K562 (cell line): Measurements from ENCODE around the gene DPH2. TPM values are rescaled to one million over a fixed set of nuclear protein-coding genes. Genes with fewer than 3 reads are reported as not detected.
A peak's percentile ranks its signal among the peaks of the same experiment; 100 is the strongest.

Experiments used
- ARID1B ChIP-seq: fragments of 450-650 bp; IDR thresholded peaks from 2 replicates; pipeline ENCODE4 v1.6.1; 2016; ENCODE audit warnings: antibody characterized with exemption, mild to moderate bottlenecking, inconsistent platforms
- CCNT2 ChIP-seq: IDR thresholded peaks from 2 replicates; pipeline ENCODE4 v1.6.1; 2011; ENCODE audit warnings: borderline replicate concordance, low read depth, mild to moderate bottlenecking, moderate library complexity, mixed read lengths, low read length; ENCODE audit not compliant: insufficient read length; ENCODE audit errors: extremely low read depth
- CEBPG ChIP-seq, 3 experiments: fragments of 200-800 bp in 1 of 3; sonication (Bioruptor generic) in 1 of 3; sonication (generic) in 1 of 3; formaldehyde crosslinking in 1 of 3; IDR thresholded peaks in 2 of 3; conservative IDR thresholded peaks in 1 of 3; 2 replicates each; pipeline versions ENCODE4 v1.6.1 to v1.8.0; 2016 to 2022; ENCODE audit warnings: missing compliant biosample characterization in 2 of 3, missing genetic modification characterization in 2 of 3, mild to moderate bottlenecking in 1 of 3, missing genetic modification reagents in 1 of 3
- EGR1 ChIP-seq: fragments of 450-650 bp; conservative IDR thresholded peaks from 2 replicates; pipeline ENCODE4 v1.6.1; 2017; ENCODE audit warnings: mild to moderate bottlenecking
- ELF2 ChIP-seq: fragments of 250-450 bp; sonication (Bioruptor Pico); IDR thresholded peaks from 2 replicates; pipeline ENCODE4 v1.5.0; 2021; ENCODE audit warnings: mild to moderate bottlenecking
- FOXA3 ChIP-seq, 2 experiments: fragments of 450-650 bp in 1 of 2; sonication (generic) in 1 of 2; formaldehyde crosslinking; IDR thresholded peaks in 1 of 2; conservative IDR thresholded peaks in 1 of 2; 2 replicates each; pipeline versions ENCODE4 v1.4.0 to v1.8.0; 2020 to 2022; ENCODE audit warnings: mild to moderate bottlenecking in 2 of 2, missing genetic modification reagents in 1 of 2
- GABPB1 ChIP-seq: sonication (generic); formaldehyde crosslinking; IDR thresholded peaks from 2 replicates; pipeline ENCODE4 v1.8.0; 2022; ENCODE audit warnings: mild to moderate bottlenecking, missing genetic modification reagents
- KLF10 ChIP-seq: fragments of 250-450 bp; sonication (Bioruptor Pico); IDR thresholded peaks from 2 replicates; pipeline ENCODE4 v1.6.1; 2021; ENCODE audit warnings: matching md5 sums
- MYC ChIP-seq, 2 experiments: fragments of 250-450 bp in 1 of 2; sonication (Bioruptor Pico) in 1 of 2; IDR thresholded peaks; 2 replicates each; pipeline versions ENCODE4 v1.5.1 to v1.6.1; 2012 to 2021; ENCODE audit warnings: low read depth in 2 of 2, borderline replicate concordance in 1 of 2, improper control_type of control experiment in 1 of 2, low read length in 1 of 2, mild to moderate bottlenecking in 1 of 2, moderate library complexity in 1 of 2
- NCOA4 ChIP-seq: fragments of 450-650 bp; IDR thresholded peaks from 2 replicates; pipeline ENCODE4 v1.6.1; 2018; ENCODE audit warnings: mild to moderate bottlenecking; ENCODE audit not compliant: partially characterized antibody
- PRDM10 ChIP-seq: fragments of 450-650 bp; IDR thresholded peaks from 2 replicates; pipeline ENCODE4 v1.6.1; 2018; ENCODE audit not compliant: partially characterized antibody
- PTRF ChIP-seq: fragments of 450-650 bp; IDR thresholded peaks from 2 replicates; pipeline ENCODE4 v1.6.1; 2016; ENCODE audit warnings: mild to moderate bottlenecking, missing genetic modification characterization, missing compliant biosample characterization
- TCF7 ChIP-seq: sonication (generic); IDR thresholded peaks from 2 replicates; pipeline ENCODE4 v1.6.1; 2016; ENCODE audit warnings: antibody characterized with exemption, borderline replicate concordance
- ZNF143 ChIP-seq: sonication (generic); formaldehyde crosslinking; IDR thresholded peaks from 2 replicates; pipeline ENCODE4 v1.9.0; 2022; ENCODE audit warnings: mild to moderate bottlenecking, missing genetic modification reagents
- ZNF274 ChIP-seq: IDR thresholded peaks from 2 replicates; pipeline ENCODE4 v1.6.1; 2011; ENCODE audit warnings: low read depth, mild to moderate bottlenecking, low read length, moderate library complexity, borderline replicate concordance
- ZNF395 ChIP-seq: fragments of 200-800 bp; sonication (Bioruptor generic); IDR thresholded peaks from 2 replicates; pipeline ENCODE4 v1.6.1; 2017; ENCODE audit warnings: missing genetic modification characterization, missing compliant biosample characterization
- ZNF507 ChIP-seq: conservative IDR thresholded peaks from 2 replicates; pipeline ENCODE4 v1.6.1; 2017; ENCODE audit warnings: missing genetic modification characterization, missing compliant biosample characterization
- polyA plus RNA-seq, 8 experiments: library from polyadenylated mRNA; depleted of rRNA in 4 of 8; stranded (reverse) in 5 of 8; unstranded in 3 of 8; fragments of >200 nt; fragmentation: Nextera tagmentation in 2 of 8; fragmentation: Illumina TruSeq in 1 of 8; extraction: Ambion mirVana in 2 of 8; extraction: Trizol in 1 of 8; gene quantifications; 2 replicates each; pipeline versions ENCODE4 v1.2.1 to v1.2.3, GENCODE V29; 2011 to 2014; ENCODE audit warnings: inconsistent platforms in 1 of 8, missing spikeins in 1 of 8
- total RNA-seq, 7 experiments: library from RNA; depleted of rRNA in 6 of 7; stranded (reverse); fragments of >200 nt in 6 of 7; fragmentation: Illumina TruSeq in 2 of 7; extraction: Trizol in 2 of 7; gene quantifications; 2 replicates each; pipeline versions ENCODE4 v1.2.1 to v1.2.3, GENCODE V29; 2011 to 2021; ENCODE audit warnings: low replicate concordance in 1 of 7
- TF ChIP-seq, protein P1 (sequence below): fragments of 450-650 bp; formaldehyde crosslinking; IDR thresholded peaks from 2 replicates; pipeline ENCODE4 v1.4.0; 2020; ENCODE audit warnings: mild to moderate bottlenecking, moderate library complexity
- TF ChIP-seq, protein P2 (sequence below): sonication (generic); formaldehyde crosslinking; IDR thresholded peaks from 2 replicates; pipeline ENCODE4 v1.8.0; 2022; ENCODE audit warnings: missing genetic modification reagents, mild to moderate bottlenecking, moderate library complexity, borderline replicate concordance

The DPH2 gene
- total and polyA plus RNA-seq, 9 of the 15 experiments (the other 6 are each of a cell fraction or from before 2014, with no cell fraction given), result 17.9 to 94.1 (median 68.1) TPM

- TF ChIP-seq, protein P1, sequence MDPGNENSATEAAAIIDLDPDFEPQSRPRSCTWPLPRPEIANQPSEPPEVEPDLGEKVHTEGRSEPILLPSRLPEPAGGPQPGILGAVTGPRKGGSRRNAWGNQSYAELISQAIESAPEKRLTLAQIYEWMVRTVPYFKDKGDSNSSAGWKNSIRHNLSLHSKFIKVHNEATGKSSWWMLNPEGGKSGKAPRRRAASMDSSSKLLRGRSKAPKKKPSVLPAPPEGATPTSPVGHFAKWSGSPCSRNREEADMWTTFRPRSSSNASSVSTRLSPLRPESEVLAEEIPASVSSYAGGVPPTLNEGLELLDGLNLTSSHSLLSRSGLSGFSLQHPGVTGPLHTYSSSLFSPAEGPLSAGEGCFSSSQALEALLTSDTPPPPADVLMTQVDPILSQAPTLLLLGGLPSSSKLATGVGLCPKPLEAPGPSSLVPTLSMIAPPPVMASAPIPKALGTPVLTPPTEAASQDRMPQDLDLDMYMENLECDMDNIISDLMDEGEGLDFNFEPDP (CRISPR knock-in tag), result no peak
- no peak for TF ChIP-seq TCF7
- no peak for TF ChIP-seq ELF2 (CRISPR knock-in tag)
- peak; percentile 67 for TF ChIP-seq EGR1
- TF ChIP-seq ZNF143 (CRISPR knock-in tag), result no peak
- TF ChIP-seq CEBPG (CRISPR knock-in tag; IDR thresholded peaks at IDR 0.05), result no peak
- TF ChIP-seq CEBPG (tag; conservative IDR thresholded peaks at IDR 0.05 in 1 of 2, IDR thresholded peaks at IDR 0.05 in 1 of 2), result no peak
- peak; percentile 91 for TF ChIP-seq ZNF395 (CRISPR knock-in tag)
- TF ChIP-seq KLF10 (CRISPR knock-in tag), result no peak
- TF ChIP-seq CCNT2, result peak; percentile 7
- TF ChIP-seq NCOA4, result no peak
- TF ChIP-seq FOXA3 (CRISPR knock-in tag; conservative IDR thresholded peaks at IDR 0.05 in 1 of 2, IDR thresholded peaks at IDR 0.05 in 1 of 2), result no peak
- no peak for TF ChIP-seq ARID1B
- TF ChIP-seq ZNF274, result no peak
- no peak for TF ChIP-seq PTRF
- no peak for TF ChIP-seq ZNF507 (tag)
- TF ChIP-seq, protein P2, sequence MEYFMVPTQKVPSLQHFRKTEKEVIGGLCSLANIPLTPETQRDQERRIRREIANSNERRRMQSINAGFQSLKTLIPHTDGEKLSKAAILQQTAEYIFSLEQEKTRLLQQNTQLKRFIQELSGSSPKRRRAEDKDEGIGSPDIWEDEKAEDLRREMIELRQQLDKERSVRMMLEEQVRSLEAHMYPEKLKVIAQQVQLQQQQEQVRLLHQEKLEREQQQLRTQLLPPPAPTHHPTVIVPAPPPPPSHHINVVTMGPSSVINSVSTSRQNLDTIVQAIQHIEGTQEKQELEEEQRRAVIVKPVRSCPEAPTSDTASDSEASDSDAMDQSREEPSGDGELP (CRISPR knock-in tag), result peak; percentile 37; the same call in 1 of the 2 replicates
- no peak for TF ChIP-seq GABPB1 (CRISPR knock-in tag)
- peak; percentile 8 for TF ChIP-seq PRDM10
- TF ChIP-seq MYC (IDR thresholded peaks at IDR 0.05; ENCODE audit: low read depth, low read length), result no peak
- 0 out of 2 replicates have a peak, but pooled peaks have one; percentile 41 for TF ChIP-seq MYC (CRISPR knock-in tag; IDR thresholded peaks at IDR 0.05; ENCODE audit: borderline replicate concordance, low read depth)
These were observed 8.9 kb downstream of the DPH2 start, which contains the start of gene B4GALT2 (continued) for GRCh38 chr1:43978551-43979260.
